ENCODE measurements around the gene RGS8.

GRCh38 chr1:182685215-182685614, 828 bp upstream of the RGS8 start:
- TF ChIP-seq, protein P1, sequence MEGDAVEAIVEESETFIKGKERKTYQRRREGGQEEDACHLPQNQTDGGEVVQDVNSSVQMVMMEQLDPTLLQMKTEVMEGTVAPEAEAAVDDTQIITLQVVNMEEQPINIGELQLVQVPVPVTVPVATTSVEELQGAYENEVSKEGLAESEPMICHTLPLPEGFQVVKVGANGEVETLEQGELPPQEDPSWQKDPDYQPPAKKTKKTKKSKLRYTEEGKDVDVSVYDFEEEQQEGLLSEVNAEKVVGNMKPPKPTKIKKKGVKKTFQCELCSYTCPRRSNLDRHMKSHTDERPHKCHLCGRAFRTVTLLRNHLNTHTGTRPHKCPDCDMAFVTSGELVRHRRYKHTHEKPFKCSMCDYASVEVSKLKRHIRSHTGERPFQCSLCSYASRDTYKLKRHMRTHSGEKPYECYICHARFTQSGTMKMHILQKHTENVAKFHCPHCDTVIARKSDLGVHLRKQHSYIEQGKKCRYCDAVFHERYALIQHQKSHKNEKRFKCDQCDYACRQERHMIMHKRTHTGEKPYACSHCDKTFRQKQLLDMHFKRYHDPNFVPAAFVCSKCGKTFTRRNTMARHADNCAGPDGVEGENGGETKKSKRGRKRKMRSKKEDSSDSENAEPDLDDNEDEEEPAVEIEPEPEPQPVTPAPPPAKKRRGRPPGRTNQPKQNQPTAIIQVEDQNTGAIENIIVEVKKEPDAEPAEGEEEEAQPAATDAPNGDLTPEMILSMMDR (IDR thresholded peaks at IDR 0.05) = no peak
- TF ChIP-seq TCF7L2 (IDR thresholded peaks at IDR 0.05; ENCODE audit: low read depth, low read length) = no peak
